T-helper 2 cell treated with Interferon-gamma antibody and Interleukin-4, amounts not matched to agents 100 ng/mL and 5 ng/mL, for 36 hours (primary cell): ENCODE data around the gene ARHGEF11. TPM values are rescaled to one million over a fixed set of nuclear protein-coding genes. Genes with fewer than 3 reads are reported as not detected.

Source experiments
- intact Hi-C: fragments of 100-400 bp; cut with micrococcal nuclease; formaldehyde crosslinking; loops from one replicate; pipeline ENCODE4 v1.15.1; 2023
- total RNA-seq: library from RNA; stranded (reverse); gene quantifications from 2 replicates; pipeline ENCODE4 v1.2.3, GENCODE V29; 2022

ARHGEF11 gene
- total RNA-seq, 1 donor from 2014 or later: 18.3 TPM

DNA sequence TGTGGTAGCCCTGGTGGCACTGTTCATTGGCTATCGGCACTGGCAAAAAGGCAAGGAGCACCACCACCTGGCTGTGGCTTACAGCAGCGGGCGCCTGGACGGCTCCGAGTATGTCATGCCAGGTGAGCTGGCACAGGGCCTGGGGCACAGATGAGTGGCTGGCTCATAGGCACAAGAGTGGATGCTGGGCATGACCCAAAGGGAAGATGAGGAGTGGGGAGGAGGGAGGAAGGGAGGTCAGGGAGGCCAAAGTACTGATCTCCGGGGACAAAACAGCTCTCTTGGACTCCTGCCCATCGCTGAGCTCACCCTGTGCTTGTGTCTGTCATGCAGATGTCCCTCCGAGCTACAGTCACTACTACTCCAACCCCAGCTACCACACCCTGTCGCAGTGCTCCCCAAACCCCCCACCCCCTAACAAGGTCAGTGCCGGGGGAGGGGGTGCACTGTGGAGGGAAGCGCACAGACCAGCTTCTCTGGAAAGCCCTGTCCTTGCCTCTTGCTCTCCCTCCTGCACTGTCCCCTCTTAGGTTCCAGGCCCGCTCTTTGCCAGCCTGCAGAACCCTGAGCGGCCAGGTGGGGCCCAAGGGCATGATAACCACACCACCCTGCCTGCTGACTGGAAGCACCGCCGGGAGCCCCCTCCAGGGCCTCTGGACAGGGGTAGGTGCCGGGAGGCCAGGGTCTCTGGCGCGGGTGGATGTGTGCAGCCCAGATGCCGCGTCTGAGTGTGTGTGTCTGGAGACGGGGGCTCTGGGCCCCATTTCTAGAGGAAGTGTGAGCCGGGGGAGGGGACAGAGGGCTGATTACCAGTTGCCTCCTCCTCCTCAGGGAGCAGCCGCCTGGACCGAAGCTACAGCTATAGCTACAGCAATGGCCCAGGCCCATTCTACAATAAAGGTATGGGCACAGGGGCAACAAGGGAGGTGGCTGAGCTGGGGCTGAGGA lies 132.4 kb downstream of the ARHGEF11 start:
- intact Hi-C loops: loop anchor here (5.0 kb wide), 1 partner anchor 44 kb away; no protein-coding TSS in a partner anchor

DNA sequence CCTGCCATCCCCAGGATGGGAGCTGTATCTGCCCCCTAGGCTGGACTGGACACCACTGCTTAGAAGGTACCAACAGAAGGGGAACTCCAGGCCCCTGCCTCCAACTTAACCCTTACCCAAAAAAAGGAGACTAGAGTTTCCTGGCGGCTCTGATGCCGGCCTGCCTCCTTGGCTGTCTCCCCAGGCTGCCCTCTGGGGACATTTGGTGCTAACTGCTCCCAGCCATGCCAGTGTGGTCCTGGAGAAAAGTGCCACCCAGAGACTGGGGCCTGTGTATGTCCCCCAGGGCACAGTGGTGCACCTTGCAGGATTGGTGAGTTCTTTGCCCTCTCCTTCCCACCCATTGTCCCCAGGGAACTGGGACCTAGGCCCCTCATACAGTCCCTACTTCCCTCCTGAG lies 133.2 kb downstream of the ARHGEF11 start:
- intact Hi-C loops: loop anchor here (5.0 kb wide), 1 partner anchor 45 kb away; no protein-coding TSS in a partner anchor

DNA sequence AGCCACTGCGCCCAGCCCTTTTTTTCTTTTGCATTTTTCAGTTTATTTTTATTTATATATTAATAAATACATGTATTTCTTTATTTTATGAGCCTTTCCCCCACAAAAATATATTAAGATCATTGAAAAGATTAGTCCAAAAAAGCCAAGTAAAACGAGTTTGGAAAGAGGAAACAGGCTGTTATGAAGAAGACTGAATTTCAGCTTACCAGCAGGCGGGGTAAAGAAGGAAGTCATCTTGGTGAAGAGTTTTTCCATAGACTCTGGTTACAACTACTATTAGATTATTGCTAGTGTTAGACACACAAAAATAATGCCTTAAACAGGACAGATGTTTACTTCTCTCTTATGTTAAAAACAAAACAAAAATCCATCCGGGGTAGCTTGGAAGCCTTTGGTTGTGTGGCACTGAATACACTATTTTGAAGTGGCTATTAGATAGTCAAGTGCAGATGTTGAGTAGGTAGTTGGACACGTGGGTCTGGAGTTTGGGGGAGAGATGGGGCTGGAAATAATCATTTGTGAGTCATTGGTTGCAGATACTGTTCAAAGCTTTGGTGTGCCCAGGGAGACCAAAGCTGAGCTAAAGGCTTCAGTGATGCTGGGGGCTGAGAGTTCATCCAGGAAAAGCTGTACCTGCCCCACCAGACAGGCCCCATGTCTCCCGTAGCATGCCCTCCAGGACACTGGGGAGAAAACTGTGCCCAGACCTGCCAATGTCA lies 133.8 kb downstream of the ARHGEF11 start:
- intact Hi-C loops: loop anchor here (5.0 kb wide), 1 partner anchor 46 kb away; no protein-coding TSS in a partner anchor

DNA sequence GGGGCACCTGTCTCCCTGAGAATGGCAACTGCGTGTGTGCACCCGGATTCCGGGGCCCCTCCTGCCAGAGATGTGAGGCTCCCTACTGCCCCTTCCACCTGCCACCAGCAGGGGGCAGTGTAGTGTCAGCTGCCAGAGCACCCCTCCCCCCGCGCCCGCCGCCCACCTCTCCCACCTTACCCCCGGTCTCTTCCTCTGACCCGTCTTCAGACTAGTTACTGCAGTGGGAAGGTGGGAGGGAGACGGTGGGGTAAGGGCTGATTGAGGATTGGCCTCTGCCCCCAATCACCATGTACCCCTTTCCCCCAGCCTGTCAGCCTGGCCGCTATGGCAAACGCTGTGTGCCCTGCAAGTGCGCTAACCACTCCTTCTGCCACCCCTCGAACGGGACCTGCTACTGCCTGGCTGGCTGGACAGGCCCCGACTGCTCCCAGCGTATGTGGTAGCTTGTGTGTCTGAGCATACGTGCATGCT lies 135.2 kb downstream of the ARHGEF11 start:
- intact Hi-C loops: loop anchor here (5.0 kb wide), 1 partner anchor 47 kb away; no protein-coding TSS in a partner anchor

GRCh38 chr1:156909671-156910070 lies 135.9 kb downstream of the ARHGEF11 start:
- intact Hi-C loops: loop anchor here (5.0 kb wide), 1 partner anchor 48 kb away; no protein-coding TSS in a partner anchor

DNA sequence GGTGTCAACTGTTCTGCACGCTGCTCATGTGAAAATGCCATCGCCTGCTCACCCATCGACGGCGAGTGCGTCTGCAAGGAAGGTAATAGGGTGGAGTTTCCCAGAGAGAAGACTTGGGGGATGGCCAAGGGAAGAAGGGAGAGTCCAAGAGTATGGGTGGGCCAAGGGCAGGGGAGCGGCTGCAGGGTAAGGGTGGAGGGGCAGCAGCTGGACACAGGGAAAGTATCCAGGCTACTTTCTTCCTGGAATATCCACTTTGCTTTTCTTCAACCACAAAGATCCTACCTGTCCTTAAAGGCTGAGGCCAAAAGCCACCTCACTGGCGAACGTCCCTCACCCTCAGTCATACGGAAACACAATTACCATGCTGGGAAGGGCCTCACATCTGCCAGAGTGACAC lies 136.6 kb downstream of the ARHGEF11 start:
- intact Hi-C loops: no loop called here

GRCh38 chr1:156908541-156908940 lies 137.0 kb downstream of the ARHGEF11 start:
- intact Hi-C loops: no loop called here

DNA sequence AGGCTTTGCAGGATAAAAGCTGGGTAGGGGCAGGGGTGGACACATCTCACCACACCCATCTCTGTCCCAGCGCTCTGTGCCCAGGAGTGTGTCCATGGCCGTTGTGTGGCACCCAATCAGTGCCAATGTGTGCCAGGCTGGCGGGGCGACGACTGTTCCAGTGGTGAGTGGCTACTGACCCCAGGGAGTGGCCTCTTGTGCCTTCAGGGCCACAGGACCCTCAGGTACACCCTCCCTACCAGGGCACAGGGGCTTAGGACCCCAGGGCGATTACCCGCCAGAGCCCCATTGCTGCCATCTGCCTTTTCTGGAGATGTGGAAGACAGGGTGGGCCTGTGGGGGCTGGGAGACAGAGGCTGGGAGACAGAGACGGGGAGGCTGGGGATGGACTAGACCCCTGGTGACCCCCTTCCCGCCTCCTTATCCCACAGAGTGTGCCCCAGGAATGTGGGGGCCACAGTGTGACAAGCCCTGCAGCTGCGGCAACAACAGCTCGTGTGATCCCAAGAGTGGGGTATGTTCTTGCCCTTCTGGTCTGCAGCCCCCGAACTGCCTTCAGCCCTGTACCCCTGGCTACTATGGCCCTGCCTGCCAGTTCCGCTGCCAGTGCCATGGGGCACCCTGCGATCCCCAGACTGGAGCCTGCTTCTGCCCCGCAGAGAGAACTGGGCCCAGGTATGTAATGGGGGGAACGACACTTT lies 139.2 kb downstream of the ARHGEF11 start:
- intact Hi-C loops: no loop called here

- intact Hi-C loops: no loop called here
Measured at GRCh38 chr1:156905651-156906050, 139.9 kb downstream of the ARHGEF11 start.

DNA sequence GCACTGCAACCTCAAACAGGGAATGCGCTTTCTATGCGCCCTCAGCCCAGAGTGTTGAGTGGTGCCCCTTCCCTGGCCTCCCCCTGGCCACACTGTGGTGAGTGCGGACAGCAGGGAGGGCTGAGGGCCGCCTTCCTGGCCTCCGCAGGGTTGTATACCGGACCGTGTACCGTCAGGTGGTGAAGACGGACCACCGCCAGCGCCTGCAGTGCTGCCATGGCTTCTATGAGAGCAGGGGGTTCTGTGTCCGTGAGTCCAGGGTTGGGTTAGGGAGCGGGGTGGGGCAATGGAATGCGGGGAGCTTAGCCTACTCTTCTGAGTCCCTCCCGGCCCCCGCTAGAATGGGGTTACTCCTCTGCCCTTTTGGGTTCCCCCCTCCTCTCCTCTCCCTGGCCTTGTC lies 140.4 kb downstream of the ARHGEF11 start:
- intact Hi-C loops: no loop called here

GRCh38 chr1:156904187-156904959 lies 141.2 kb downstream of the ARHGEF11 start:
- intact Hi-C loops: no loop called here

GRCh38 chr1:156903328-156904091 lies 142.0 kb downstream of the ARHGEF11 start:
- intact Hi-C loops: no loop called here

DNA sequence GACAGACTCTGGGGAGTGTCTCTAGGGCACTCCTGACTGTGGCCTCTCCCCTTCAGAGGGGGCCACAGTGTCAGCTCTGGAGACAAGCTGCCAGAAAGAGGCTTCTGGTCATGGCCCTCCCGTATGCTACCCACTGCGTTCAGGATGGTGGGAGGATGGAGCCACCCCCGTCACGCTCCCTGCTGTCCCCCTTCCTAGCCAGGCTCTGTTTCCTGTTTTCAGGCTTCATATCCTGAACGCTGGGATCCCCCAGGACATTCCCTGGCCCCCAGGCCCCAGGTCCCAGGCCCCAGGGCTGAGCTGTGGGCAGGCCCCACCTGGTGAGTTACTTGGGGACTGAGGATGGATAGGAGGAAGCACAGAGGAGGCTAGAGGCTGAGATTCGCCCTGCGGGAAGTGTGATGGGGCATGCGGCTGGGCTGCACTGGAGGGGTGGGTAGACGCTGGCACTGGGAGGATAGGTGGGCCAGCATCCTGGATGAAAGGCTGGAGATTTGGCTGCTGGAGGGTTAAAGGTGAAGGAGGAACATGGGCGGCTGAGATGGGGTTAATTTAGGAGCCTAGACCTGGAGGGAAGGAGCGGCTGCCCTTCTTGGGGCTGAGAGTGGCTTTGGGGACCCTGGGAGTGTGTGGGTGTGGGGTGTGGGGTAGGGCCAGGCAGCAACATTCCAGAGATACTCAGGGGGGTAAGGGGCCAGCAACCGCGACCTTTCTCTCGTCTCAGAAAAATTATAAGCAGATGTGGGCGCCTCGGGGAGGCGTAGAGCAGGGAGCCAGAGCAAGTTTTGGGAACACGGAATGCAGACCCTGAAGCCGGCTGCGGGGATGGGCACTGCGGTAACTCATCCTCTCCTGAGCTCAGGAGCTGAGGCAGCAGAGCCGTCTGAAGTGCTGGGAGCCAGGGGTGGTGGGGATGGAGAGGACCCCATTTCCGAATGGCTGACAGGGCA lies 143.3 kb downstream of the ARHGEF11 start:
- intact Hi-C loops: no loop called here

GRCh38 chr1:156901590-156901900 lies 144.0 kb downstream of the ARHGEF11 start:
- intact Hi-C loops: no loop called here

DNA sequence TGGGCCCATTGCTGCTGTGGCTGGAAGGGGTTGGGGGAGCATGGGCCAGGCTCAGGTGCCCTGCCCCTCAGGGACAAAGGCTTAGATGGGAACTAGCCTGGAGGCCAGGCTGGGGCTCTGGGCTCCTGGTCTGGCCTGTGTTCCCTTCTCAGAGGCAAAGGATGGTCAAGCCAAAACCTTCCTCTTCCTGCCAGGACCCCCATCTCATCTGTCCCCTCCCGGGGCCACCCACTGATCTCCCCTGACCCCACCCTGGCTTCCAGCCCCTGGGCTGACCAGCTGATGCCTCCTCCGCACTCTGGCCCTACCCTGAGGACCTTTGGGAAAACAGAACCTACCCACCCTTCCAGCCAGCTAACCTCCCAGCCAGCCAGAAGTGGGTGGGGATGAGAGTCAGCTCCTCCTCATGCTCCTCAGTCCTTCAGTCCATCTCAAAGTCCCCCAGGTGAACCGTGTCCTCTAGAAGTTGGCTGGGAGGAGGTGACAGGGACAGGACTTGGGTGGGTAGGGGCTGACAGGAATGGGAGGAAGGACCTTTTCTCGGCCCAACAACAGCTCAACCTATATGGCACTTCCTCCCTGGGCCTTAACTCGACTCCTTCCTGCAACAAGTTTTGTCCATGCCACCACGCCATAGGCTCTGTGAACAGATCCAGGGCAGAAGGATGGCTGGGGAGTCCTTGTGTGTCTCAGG lies 144.5 kb downstream of the ARHGEF11 start:
- intact Hi-C loops: no loop called here

DNA sequence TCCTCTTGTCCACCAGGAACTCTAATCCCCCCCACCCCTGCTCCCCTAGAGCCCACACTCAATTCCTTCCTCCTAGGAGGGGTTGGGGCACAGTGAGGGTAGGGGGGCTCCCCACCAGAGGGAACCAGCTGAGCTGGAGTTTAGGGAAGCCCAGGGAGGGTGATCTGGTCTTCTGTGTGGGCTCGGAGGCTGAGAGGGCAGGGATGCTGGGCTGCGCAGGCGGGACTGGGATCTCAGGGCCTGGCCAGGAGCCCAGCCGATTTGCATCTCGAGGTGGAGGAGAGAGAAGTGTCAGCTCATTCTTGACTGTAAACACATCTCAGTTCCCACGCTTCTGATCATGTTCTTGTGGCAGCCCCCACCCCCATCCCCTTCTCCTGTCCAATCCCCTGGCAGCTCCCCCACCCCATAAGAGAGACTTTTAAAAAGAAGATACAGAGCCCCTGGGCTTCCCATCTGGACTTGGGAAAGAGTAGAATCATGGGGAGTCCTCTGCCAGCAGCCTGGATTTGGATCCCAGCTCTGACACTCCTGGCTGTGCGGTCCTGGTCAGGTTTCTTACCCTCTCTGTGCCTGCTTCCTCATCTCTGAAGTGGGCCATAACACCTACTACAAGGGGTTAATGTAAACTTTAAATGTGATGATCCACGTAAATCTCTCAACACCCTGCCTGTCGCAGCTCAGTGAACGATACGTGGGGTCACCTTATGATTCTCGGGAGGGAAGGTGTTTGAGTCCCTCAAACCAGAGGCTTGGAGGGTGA lies 145.4 kb downstream of the ARHGEF11 start:
- intact Hi-C loops: loop anchor here (10.0 kb wide), 2 partner anchors 175 to 215 kb away; no protein-coding TSS in a partner anchor

DNA sequence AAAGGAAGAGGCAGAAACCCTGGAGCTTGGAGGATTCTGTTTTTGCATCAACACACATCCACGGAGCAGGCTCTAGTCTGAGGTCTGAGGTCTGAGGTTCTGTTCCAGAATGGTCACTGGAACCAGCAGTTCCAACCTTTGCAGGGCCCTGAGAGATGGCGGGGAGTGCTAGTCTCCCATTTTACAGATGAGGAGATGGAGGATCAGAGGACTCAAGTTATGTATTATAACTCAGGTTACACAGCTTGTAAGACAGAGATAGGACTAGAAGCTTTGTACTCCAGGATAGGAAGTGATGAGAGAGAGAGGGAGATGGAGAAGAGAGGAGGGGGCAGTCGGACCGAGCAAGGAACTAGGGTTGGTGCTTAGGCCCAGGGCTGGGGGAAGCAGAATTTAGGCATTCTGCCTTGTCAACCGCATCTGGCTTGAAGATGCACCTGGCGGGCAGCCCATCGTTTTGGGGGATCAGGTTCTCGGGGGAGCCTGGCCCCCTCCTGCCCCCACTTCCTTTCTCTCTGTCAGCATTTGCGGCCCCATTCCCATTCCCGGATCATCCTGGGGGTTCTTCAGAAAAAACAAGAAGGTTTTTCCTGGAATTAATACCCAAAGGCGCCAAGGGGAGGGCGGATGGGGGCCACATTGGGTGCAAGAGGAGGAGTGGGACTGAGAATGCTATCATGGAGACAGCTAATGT lies 146.4 kb downstream of the ARHGEF11 start:
- intact Hi-C loops: loop anchor here (10.0 kb wide), 2 partner anchors 176 to 214 kb away; no protein-coding TSS in a partner anchor
